ENCODE data around the gene CHAF1B. TPM values are rescaled to one million over a fixed set of nuclear protein-coding genes. Genes with fewer than 3 reads are reported as not detected.

Gene CHAF1B
- total and polyA plus RNA-seq, 2 of the 8 experiments (the other 6 are each of a cell fraction or from before 2014, with no cell fraction given): 11.8 to 23.1 TPM

DNA sequence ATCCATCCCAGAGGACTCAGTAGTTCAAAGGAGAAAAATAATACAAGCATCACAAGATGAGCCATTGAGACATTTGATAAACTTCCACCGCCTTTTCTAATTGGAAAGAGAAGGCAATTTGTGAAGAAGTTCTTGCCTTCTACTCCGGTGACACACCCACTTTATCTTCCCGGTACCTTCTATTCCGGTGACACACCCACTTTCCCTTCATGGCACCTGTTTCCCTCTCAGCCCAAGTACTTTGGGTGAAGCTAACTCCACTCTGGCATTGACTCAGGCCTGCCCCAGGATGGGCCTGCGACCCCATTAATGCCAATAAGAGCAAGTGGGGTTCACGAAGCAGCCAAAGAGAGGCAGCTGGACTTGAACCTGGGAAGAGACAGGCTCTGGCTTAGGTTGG is 56.5 kb downstream of the CHAF1B start:
- no peak overlapping the region for H2BK12ac ChIP-seq (ENCODE audit: low read depth, low read length)
- FAIRE-seq (no peak), DNase-seq (ENCODE audit: low read depth in 1 of 2, low spot score in 2 of 2) (no peak)
- no peak overlapping the region for H3K18ac ChIP-seq (ENCODE audit: extremely low read depth, low read length)
- no peaks in the 10 kb centered on the region for H4K20me1 ChIP-seq (replicated peaks in 1 of 2; ENCODE audit: control insufficient read depth in 1 of 2, insufficient read depth in 2 of 2, low read length in 2 of 2)
- no peak overlapping the region for H2BK5ac ChIP-seq (ENCODE audit: low read depth, low read length)
- H2AFZ ChIP-seq (ENCODE audit: low read length): no peak overlapping the region
- H4K8ac ChIP-seq (ENCODE audit: extremely low read depth, insufficient read depth, low read length): no peak overlapping the region
- H3K27ac ChIP-seq (ENCODE audit: low read depth, low read length): no peak overlapping the region
- H3K56ac ChIP-seq (replicated peaks; ENCODE audit: insufficient read length, low read depth, low read length): no peak overlapping the region
- WGBS, 2 experiments (ENCODE audit: extremely low coverage in 1 of 2, insufficient coverage in 1 of 2, insufficient read length in 1 of 2, insufficient replicate concordance in 2 of 2, low coverage in 1 of 2, low lambda C conversion rate in 2 of 2, missing lambda C conversion rate in 1 of 2): 90% methylated on average over 6 of the region's 6 CpGs; no CpG with 5 or more reads in 1 of the 2 experiments
- ChIA-PET POLR2A (ENCODE audit: partially characterized antibody) (no interaction called here), CTCF (ENCODE audit: partially characterized antibody) (no interaction called here)
- H3K9ac ChIP-seq (replicated peaks in 1 of 4; ENCODE audit: extremely low read depth in 1 of 4, low read depth in 3 of 4, low read length in 3 of 4): no peak overlapping the region
- no peak overlapping the region for H3K14ac ChIP-seq (ENCODE audit: insufficient read length)
- no peak overlapping the region for H2AK5ac ChIP-seq (ENCODE audit: low read depth, low read length)
- no peaks in the 10 kb centered on the region for H3K36me3 ChIP-seq (ENCODE audit: control insufficient read depth in 2 of 4, insufficient read depth in 4 of 4, low read length in 3 of 4)
- no peak overlapping the region for H3K23ac ChIP-seq (ENCODE audit: insufficient read length)
- no peak for TF ChIP-seq CTBP2 (IDR thresholded peaks at IDR 0.05; ENCODE audit: borderline replicate concordance, insufficient read depth, insufficient read length, low read length)
- no peak for TF ChIP-seq SUZ12 (IDR thresholded peaks at IDR 0.05; ENCODE audit: low read length)
- no peak for TF ChIP-seq CBX8 (IDR thresholded peaks at IDR 0.05; ENCODE audit: borderline replicate concordance, low read depth, low read length)
- TF ChIP-seq HDAC2 (IDR thresholded peaks at IDR 0.05; ENCODE audit: borderline replicate concordance in 1 of 2, low read depth in 2 of 2, low read length in 2 of 2): no peak
- TF ChIP-seq POU5F1 (IDR thresholded peaks at IDR 0.05; ENCODE audit: low read depth, low read length): no peak
- no peak for TF ChIP-seq RFX5 (IDR thresholded peaks at IDR 0.05; ENCODE audit: borderline replicate concordance, low read depth, low read length)
- no peak for TF ChIP-seq SIN3A (conservative IDR thresholded peaks at IDR 0.05 in 1 of 2, IDR thresholded peaks at IDR 0.05 in 1 of 2; ENCODE audit: low read depth in 1 of 2, low read length in 2 of 2)
- no peak for TF ChIP-seq TCF12 (IDR thresholded peaks at IDR 0.05; ENCODE audit: low read depth, low read length)
- TF ChIP-seq SAP30 (IDR thresholded peaks at IDR 0.05; ENCODE audit: insufficient read depth, insufficient replicate concordance, low read length): no peak
- no peak for TF ChIP-seq TBP (IDR thresholded peaks at IDR 0.05; ENCODE audit: low read depth, low read length)
- no peak for TF ChIP-seq POLR2AphosphoS5 (IDR thresholded peaks at IDR 0.05; ENCODE audit: low read depth, low read length)
- no peak for TF ChIP-seq POLR2A (IDR thresholded peaks at IDR 0.05; ENCODE audit: control extremely low read depth in 1 of 2, low read depth in 2 of 2, low read length in 2 of 2)
- no peaks in the 10 kb centered on the region for H3K79me1 ChIP-seq (ENCODE audit: low read depth, low read length)
- H3K4me2 ChIP-seq (ENCODE audit: insufficient read depth in 1 of 2, low read depth in 2 of 2, low read length in 2 of 2): no peak overlapping the region
- H3K4ac ChIP-seq (replicated peaks; ENCODE audit: insufficient read length, low read depth, low read length): no peak overlapping the region
- H3K79me2 ChIP-seq (ENCODE audit: control insufficient read depth in 1 of 2, insufficient read depth in 2 of 2, low read length in 2 of 2): no peaks in the 10 kb centered on the region
- no peaks in the 10 kb centered on the region for H3K4me1 ChIP-seq (replicated peaks in 1 of 4; ENCODE audit: control insufficient read depth in 3 of 4, insufficient read depth in 4 of 4, low read length in 3 of 4)
- no peak overlapping the region for H3K4me3 ChIP-seq (ENCODE audit: extremely low read depth in 1 of 4, insufficient read depth in 2 of 4, low read depth in 3 of 4, low read length in 4 of 4)
- H4K91ac ChIP-seq (replicated peaks; ENCODE audit: insufficient read length, low read length): no peak overlapping the region
- no peaks in the 10 kb centered on the region for H3K23me2 ChIP-seq (ENCODE audit: low read depth, low read length)
- no peak overlapping the region for H4K5ac ChIP-seq (ENCODE audit: insufficient read length, low read depth, low read length)
- no peak overlapping the region for H2BK20ac ChIP-seq (ENCODE audit: low read length)
- no peaks in the 10 kb centered on the region for H3K27me3 ChIP-seq (replicated peaks in 1 of 4; ENCODE audit: control insufficient read depth in 3 of 4, extremely low read depth in 1 of 4, insufficient read depth in 3 of 4, low read length in 3 of 4)
- H2BK15ac ChIP-seq (ENCODE audit: low read length): no peak overlapping the region
- no peak overlapping the region for H2BK120ac ChIP-seq (replicated peaks; ENCODE audit: low read depth, low read length)
- no peaks in the 10 kb centered on the region for H3K9me3 ChIP-seq (ENCODE audit: insufficient read depth in 2 of 2, low read depth in 1 of 2, low read length in 1 of 2)

Data from H1 (cell line).